Large intestine (tissue), 3 donors: ENCODE data around the gene CD28. TPM values are rescaled to one million over a fixed set of nuclear protein-coding genes. Genes with fewer than 3 reads are reported as not detected.

ENCODE experiments used
- DNase-seq, 2 donors: peaks; one replicate each; pipeline versions ENCODE4 v3.0.0 to v3.0.0-alpha.2; 2013
- H3K27ac ChIP-seq: one replicate; pipeline ENCODE4 v1.5.1; 2013; ENCODE audit warnings: low read length
- H3K27me3 ChIP-seq: 2 replicates; pipeline ENCODE4 v1.6.1; 2013; ENCODE audit warnings: low read length; ENCODE audit not compliant: control insufficient read depth, insufficient read depth
- H3K36me3 ChIP-seq: 2 replicates; pipeline ENCODE4 v1.6.1; 2013; ENCODE audit warnings: low read length; ENCODE audit not compliant: control insufficient read depth, insufficient read depth
- H3K4me1 ChIP-seq: one replicate; pipeline ENCODE4 v1.6.1; 2013; ENCODE audit warnings: low read length; ENCODE audit not compliant: control insufficient read depth, insufficient read depth
- H3K4me3 ChIP-seq: one replicate; pipeline ENCODE4 v1.5.1; 2013; ENCODE audit warnings: low read length
- H3K9me3 ChIP-seq: one replicate; pipeline ENCODE4 v1.6.1; 2013; ENCODE audit warnings: mild to moderate bottlenecking, low read depth, low read length, moderate library complexity; ENCODE audit not compliant: control insufficient read depth
- WGBS: methylation state at CpG from one replicate; pipeline ENCODE4 v1.1.5; 2013; ENCODE audit warnings: low lambda C conversion rate; ENCODE audit not compliant: insufficient coverage; 5-methylcytosine and 5-hydroxymethylcytosine counted together
- polyA plus RNA-seq: library from polyadenylated mRNA; unstranded; fragments of 120-200 nt; gene quantifications from one replicate; pipeline ENCODE4 v1.2.1, GENCODE V29; 2013

The CD28 gene
- polyA plus RNA-seq, 1 donor, result 1.5 TPM

- no peak overlapping the region for H3K27ac ChIP-seq
- H3K4me1 ChIP-seq, result peaks cover 34% of the 10 kb centered on the region
- H3K36me3 ChIP-seq, result no peaks in the 10 kb centered on the region
- H3K27me3 ChIP-seq, result no peaks in the 10 kb centered on the region
- no peak overlapping the region for H3K4me3 ChIP-seq
- no CpG with 5 or more reads among the region's 4 CpGs for WGBS
- H3K9me3 ChIP-seq, result no peaks in the 10 kb centered on the region
- no peak for DNase-seq
Measured at GRCh38 chr2:203685789-203686420, 20.5 kb upstream of the CD28 start.

DNA sequence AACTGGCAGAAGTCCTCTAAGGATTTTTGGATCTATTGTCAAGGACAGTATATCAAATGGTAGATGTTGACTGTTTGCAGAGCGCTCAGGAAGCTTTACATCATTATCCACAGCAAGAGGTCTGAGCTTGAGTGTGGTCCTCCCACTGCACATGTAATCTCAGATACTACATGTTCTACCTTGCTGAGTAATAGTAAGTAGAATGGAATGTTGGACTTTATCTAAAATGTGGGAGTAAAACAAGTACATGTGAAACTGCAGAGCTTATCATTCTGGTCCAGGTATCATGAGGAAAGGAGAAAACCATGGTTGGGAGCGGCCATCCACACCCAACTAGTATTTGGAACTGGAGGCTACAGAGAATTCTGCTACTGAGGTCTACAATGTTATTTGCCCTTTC is 19.3 kb upstream of the CD28 start:
- peak; percentile 59 to 77 for DNase-seq
- no peaks in the 10 kb centered on the region for H3K36me3 ChIP-seq
- H3K27me3 ChIP-seq, result no peaks in the 10 kb centered on the region
- peak overlapping the region; percentile 32 for H3K27ac ChIP-seq
- H3K4me1 ChIP-seq, result peaks cover 46% of the 10 kb centered on the region
- H3K9me3 ChIP-seq, result no peaks in the 10 kb centered on the region
- WGBS, result no CpG with 5 or more reads among the region's 2 CpGs
- H3K4me3 ChIP-seq, result no peak overlapping the region

- no peaks in the 10 kb centered on the region for H3K36me3 ChIP-seq
- H3K4me3 ChIP-seq, result no peak overlapping the region
- H3K27ac ChIP-seq, result no peak overlapping the region
- no CpG with 5 or more reads among the region's 4 CpGs for WGBS
- no peaks in the 10 kb centered on the region for H3K27me3 ChIP-seq
- peak in 1 of 2 donors; percentile 59 for DNase-seq
- H3K4me1 ChIP-seq, result peaks cover 43% of the 10 kb centered on the region
- H3K9me3 ChIP-seq, result no peaks in the 10 kb centered on the region
Measured at GRCh38 chr2:203688798-203689197, 17.6 kb upstream of the CD28 start.

- H3K9me3 ChIP-seq, result no peaks in the 10 kb centered on the region
- no peaks in the 10 kb centered on the region for H3K36me3 ChIP-seq
- DNase-seq, result peak in 1 of 2 donors; percentile 76
- no peak overlapping the region for H3K27ac ChIP-seq
- H3K4me3 ChIP-seq, result no peak overlapping the region
- H3K4me1 ChIP-seq, result peaks cover 39% of the 10 kb centered on the region
- WGBS, result 16% methylated on average over 4 of the region's 8 CpGs
- H3K27me3 ChIP-seq, result no peaks in the 10 kb centered on the region
Measured at GRCh38 chr2:203689426-203690116, 16.9 kb upstream of the CD28 start.

DNA sequence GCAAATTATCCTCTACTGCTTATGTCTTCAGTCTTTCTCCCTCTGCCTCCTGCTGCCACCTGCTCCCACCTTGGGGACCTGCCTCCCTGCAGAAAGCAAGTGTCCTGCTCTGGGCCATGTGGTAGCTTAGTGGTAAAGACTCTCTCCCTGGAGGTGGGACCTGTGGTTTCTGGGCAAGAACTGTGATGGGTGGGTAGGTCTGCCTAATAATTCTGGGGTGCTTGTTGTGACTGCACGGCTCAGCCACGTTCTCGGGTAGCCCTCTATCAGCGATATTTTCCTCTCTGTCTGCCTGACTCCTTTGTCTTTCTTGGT is 16.4 kb upstream of the CD28 start:
- H3K4me3 ChIP-seq, result no peak overlapping the region
- no peak overlapping the region for H3K27ac ChIP-seq
- DNase-seq, result no peak

DNA sequence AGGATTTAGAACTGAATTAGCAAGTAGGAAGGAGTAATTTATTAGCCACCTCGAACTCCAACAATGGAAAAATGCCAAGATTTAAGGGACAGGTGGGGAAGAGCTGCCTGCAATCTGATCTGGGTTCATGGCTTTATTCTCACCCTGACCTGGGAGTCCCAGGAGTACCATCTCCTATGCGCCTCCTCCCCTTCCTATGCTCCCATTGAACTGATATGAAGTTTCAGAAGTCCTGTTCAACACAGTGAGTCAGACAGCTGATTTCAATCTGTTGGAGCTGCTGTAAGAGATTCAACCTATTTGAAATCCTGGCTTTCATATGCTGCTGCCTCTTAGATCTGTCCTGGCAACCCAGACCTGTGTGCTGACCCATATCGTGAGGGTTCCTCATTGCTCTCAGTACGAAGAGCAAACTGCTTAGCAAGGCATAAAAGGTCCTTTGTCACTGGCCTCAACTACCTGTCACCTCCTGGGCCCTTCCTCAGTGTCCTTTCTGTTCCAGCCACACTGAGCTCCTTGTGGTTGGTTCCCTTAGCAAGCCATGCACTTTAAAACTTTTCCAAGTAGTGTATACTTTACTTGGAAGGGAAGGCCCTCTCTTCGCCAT is 15.9 kb upstream of the CD28 start:
- H3K27ac ChIP-seq, result no peak overlapping the region
- no CpG with 5 or more reads among the region's 5 CpGs for WGBS
- no peaks in the 10 kb centered on the region for H3K36me3 ChIP-seq
- H3K27me3 ChIP-seq, result no peaks in the 10 kb centered on the region
- no peaks in the 10 kb centered on the region for H3K9me3 ChIP-seq
- no peak for DNase-seq
- no peak overlapping the region for H3K4me3 ChIP-seq
- H3K4me1 ChIP-seq, result peaks cover 42% of the 10 kb centered on the region

More for the DNA sequence above, 16.4 kb upstream of the CD28 start:
- Histone ChIP-seq H3K27me3 (no peaks in the 10 kb centered on the region), H3K4me1 (peaks cover 39% of the 10 kb centered on the region), H3K36me3 (no peaks in the 10 kb centered on the region), H3K9me3 (no peaks in the 10 kb centered on the region)
- WGBS, result no CpG with 5 or more reads among the region's 4 CpGs

- H3K36me3 ChIP-seq, result no peaks in the 10 kb centered on the region
- no peak for DNase-seq
- H3K4me1 ChIP-seq, result peaks cover 42% of the 10 kb centered on the region
- no peak overlapping the region for H3K4me3 ChIP-seq
- H3K9me3 ChIP-seq, result no peaks in the 10 kb centered on the region
- H3K27ac ChIP-seq, result no peak overlapping the region
- no peaks in the 10 kb centered on the region for H3K27me3 ChIP-seq
Measured at GRCh38 chr2:203691149-203691548, 15.3 kb upstream of the CD28 start.

GRCh38 chr2:203692031-203692710 is 14.3 kb upstream of the CD28 start:
- H3K4me1 ChIP-seq, result peaks cover 42% of the 10 kb centered on the region
- H3K36me3 ChIP-seq, result no peaks in the 10 kb centered on the region
- 100% methylated on average over 1 of the region's 5 CpGs for WGBS
- no peak overlapping the region for H3K4me3 ChIP-seq
- no peaks in the 10 kb centered on the region for H3K9me3 ChIP-seq
- H3K27me3 ChIP-seq, result no peaks in the 10 kb centered on the region
- DNase-seq, result no peak
- H3K27ac ChIP-seq, result no peak overlapping the region

DNA sequence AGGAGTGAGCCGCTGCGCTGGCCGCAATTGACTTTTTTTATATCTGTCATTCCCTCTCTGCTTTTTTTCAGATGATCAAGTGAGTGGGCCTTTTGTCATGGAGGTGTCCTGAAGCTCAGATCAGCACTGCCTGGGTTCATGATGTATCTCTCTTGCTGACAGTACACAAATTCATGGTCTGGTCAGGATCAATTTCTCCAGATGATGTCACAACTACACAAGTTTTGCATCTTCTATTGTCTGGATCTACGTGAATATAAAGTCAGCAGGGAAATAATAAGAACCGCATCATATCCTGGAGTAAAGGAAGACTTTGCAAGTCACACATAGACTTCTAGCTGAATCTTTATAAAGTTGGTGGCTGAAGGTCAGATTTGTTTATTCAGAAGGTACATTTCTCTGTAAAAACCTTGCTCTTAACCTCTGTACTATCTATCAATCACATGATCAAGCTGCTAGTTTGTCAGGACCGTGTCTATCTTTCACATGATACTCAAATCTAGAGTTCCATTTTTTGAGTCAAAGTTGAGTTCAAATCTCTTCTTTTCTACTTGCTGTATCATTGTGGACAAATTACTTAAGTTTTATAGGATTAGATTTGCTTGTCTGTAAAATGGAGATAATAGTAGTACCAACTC is 13.1 kb upstream of the CD28 start:
- Histone ChIP-seq H3K36me3 (no peaks in the 10 kb centered on the region), H3K9me3 (no peaks in the 10 kb centered on the region), H3K27me3 (no peaks in the 10 kb centered on the region), H3K27ac (no peak overlapping the region), H3K4me1 (peaks cover 41% of the 10 kb centered on the region), H3K4me3 (no peak overlapping the region)
- no CpG with 5 or more reads among the region's 6 CpGs for WGBS
- DNase-seq, result no peak

DNA sequence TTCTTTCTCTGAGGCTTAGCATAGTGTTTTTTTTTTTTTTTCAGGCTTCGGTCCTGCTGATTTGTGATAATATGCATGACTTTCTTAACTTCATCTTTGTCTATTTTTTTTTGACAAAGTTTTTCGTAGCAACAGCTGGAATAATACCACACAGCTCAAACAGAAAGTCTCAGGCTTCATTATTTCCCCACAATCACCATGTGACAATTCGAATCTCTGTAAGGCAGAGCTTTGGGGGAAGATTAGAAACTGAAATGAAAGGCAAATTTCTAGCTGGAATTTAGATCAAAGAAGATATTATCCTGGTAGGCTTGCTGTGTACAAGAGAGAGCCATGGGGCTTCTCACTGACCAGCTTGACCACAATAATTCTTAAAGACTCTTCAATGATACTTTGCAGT is 12.2 kb upstream of the CD28 start:
- 100% methylated on average over 1 of the region's 3 CpGs for WGBS
- H3K27ac ChIP-seq, result no peak overlapping the region
- no peaks in the 10 kb centered on the region for H3K9me3 ChIP-seq
- no peak overlapping the region for H3K4me3 ChIP-seq
- peaks cover 34% of the 10 kb centered on the region for H3K4me1 ChIP-seq
- no peaks in the 10 kb centered on the region for H3K36me3 ChIP-seq
- no peaks in the 10 kb centered on the region for H3K27me3 ChIP-seq
- no peak for DNase-seq
